GM12864 (cell line): ENCODE measurements around the gene EML1.

Source experiments
- DNase-seq: peaks from one replicate; pipeline ENCODE4 v3.0.0-alpha.2; 2011; ENCODE audit warnings: low read depth
- H3K4me3 ChIP-seq: 2 replicates; pipeline ENCODE4 v1.5.1; 2011; ENCODE audit warnings: mild to moderate bottlenecking, low read depth, low read length, control low read depth
- TF ChIP-seq, protein P1 (sequence below): IDR thresholded peaks from 2 replicates; pipeline ENCODE4 v1.5.1; 2011; ENCODE audit warnings: low read depth, mild to moderate bottlenecking, moderate library complexity, low read length, control low read depth, inconsistent platforms; ENCODE audit errors: missing control alignments

Gene EML1

GRCh38 chr14:99950181-99950580 lies 157.0 kb downstream of the EML1 start:
- H3K4me3 ChIP-seq, result no peak overlapping the region
- TF ChIP-seq, protein P1, sequence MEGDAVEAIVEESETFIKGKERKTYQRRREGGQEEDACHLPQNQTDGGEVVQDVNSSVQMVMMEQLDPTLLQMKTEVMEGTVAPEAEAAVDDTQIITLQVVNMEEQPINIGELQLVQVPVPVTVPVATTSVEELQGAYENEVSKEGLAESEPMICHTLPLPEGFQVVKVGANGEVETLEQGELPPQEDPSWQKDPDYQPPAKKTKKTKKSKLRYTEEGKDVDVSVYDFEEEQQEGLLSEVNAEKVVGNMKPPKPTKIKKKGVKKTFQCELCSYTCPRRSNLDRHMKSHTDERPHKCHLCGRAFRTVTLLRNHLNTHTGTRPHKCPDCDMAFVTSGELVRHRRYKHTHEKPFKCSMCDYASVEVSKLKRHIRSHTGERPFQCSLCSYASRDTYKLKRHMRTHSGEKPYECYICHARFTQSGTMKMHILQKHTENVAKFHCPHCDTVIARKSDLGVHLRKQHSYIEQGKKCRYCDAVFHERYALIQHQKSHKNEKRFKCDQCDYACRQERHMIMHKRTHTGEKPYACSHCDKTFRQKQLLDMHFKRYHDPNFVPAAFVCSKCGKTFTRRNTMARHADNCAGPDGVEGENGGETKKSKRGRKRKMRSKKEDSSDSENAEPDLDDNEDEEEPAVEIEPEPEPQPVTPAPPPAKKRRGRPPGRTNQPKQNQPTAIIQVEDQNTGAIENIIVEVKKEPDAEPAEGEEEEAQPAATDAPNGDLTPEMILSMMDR, result no peak
- DNase-seq, result no peak

DNA sequence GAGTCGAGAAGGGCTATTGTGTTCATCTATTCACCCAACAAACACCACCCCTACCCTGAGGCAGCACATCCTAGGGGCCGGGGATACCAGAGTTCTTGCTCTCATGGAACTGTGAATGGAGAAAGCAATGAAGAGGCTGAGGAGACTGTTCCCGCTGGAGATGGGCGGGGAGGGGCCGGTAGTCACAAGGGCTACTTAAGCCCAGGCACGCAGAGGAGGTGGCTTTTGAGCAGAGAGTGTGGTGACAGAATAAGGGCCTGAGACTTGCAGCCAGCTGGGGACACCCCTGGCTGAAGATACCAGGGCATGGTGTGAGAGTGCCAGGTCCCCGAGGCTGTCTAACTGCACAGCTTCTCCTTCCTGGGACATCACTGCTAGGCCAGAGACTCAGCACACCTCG lies 157.9 kb downstream of the EML1 start:
- TF ChIP-seq, protein P1, result no peak
- no peak overlapping the region for H3K4me3 ChIP-seq
- DNase-seq, result no peak

GRCh38 chr14:99952039-99952438 lies 158.8 kb downstream of the EML1 start:
- H3K4me3 ChIP-seq, result no peak overlapping the region
- no peak for DNase-seq
- TF ChIP-seq, protein P1, result no peak

DNA sequence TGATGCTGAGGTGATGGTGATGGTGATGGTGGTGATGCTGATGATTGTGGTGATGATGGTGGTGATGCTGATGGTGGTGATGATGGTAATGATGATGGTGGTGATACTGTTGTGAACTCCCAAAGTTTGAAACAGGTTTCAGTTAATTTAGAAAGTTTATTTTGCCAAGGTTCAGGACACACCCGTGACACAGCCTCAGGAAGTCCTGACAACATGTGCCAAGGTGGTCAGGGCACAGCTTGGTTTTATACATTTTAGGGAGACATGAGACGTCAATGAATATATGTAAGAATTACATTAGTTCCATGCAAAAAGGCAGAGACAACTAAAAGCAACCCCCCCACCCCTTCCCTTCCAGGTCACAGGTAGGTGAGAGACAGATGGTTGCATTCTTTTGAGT lies 159.2 kb downstream of the EML1 start:
- H3K4me3 ChIP-seq, result no peak overlapping the region
- DNase-seq, result no peak
- TF ChIP-seq, protein P1, result no peak

DNA sequence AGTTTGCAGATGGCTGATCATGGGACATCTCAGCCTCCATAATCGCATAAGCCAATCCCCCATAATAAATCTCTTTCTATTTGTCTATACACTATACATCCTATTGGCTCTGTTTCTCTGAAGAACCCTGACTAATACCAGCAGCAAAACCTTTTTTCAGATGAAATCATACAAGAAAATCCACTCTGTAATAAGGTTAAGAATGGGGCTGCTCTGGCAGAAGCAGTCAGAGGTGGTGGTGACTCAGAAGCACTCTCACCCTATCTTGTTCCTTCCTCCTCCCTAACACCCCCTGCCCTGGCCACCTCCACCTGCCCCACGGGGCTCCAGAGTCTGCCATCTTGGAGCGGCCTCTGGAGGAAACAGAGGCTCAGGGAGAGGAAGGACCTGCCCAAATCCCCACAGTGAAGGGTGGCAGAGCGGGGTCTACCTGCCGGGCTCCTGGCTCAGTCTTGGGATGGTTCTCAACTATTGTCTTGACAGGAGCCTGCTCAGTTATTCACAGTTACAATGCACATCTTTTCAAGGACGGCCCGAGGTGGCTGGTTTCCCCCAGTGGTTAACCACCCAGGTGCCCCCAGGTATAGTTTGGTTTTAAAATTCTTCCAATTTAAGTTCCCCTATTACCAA lies 162.7 kb downstream of the EML1 start:
- no peak for DNase-seq
- H3K4me3 ChIP-seq, result no peak overlapping the region
- TF ChIP-seq, protein P1, result no peak

DNA sequence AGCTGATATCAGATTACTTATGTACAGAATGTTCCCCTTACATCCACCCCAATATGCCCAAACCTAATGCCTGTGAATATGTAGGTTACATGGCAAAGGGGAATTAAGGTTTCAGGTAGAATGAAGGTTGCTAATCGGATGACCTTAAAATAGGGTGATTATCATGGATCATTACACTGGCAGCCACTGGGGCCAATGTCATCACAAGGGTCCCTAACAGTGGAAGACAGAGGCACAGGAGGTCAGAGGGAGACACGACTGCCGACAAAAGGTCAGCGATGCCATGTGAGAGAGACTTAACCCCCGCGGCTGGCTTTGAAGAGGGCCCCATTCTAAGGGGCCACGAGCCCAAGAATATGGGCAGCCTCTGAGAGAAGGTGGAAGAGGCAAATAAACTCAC lies 165.2 kb downstream of the EML1 start:
- DNase-seq, result no peak
- TF ChIP-seq, protein P1, result no peak
- H3K4me3 ChIP-seq, result no peak overlapping the region

DNA sequence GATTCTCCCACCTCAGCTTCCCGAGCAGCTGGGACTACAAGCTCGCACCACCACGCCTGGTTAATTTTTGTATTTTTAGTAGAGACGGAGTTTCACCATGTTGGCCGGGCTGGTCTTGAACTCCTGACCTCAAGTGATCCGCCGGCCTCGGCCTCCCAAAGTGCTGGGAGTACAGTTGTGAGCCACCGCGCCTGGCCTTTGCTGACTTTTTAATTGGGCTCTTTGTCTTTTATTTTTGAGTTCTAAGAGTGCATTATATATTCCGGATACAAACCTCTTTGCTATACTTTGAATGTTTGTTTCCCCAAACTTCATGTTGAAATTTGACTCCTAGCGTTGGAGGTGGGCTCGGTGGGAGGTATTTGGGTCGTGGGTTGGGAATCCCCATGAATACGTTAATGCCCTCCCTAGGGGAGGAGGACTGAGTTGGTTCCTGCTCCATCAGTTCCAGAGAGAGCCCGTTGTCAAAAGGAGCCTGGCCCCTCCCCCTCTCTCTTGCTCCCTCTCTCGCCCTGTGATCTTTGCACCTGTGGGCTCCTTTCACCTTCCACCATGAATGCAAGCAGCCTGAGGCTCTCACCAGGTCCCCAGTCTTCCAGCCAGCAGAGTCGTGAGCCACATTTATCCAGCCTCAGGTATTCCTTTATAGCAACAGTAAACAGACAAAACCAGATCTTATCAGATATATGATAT lies 168.8 kb downstream of the EML1 start:
- TF ChIP-seq, protein P1, result no peak
- no peak overlapping the region for H3K4me3 ChIP-seq
- no peak for DNase-seq
